Sigmoid colon (tissue), 7 donors: Measurements from ENCODE around the gene CCDC93. TPM values are rescaled to one million over a fixed set of nuclear protein-coding genes. Genes with fewer than 3 reads are reported as not detected.

ENCODE experiments used
- DNase-seq: peaks from one replicate; pipeline ENCODE4 v3.0.0-alpha.2; 2019
- H3K27ac ChIP-seq, 4 donors: fragments of 200-600 bp; sonication (generic); one replicate each; pipeline ENCODE4 v1.5.1; 2016 to 2019; ENCODE audit warnings: mild to moderate bottlenecking in 1 of 4
- H3K27me3 ChIP-seq, 3 donors: fragments of 200-600 bp; sonication (generic); one replicate each; pipeline ENCODE4 v1.5.1; 2019; ENCODE audit warnings: mild to moderate bottlenecking in 1 of 3
- H3K36me3 ChIP-seq, 4 donors: fragments of 200-600 bp; sonication (generic); one replicate each; pipeline ENCODE4 v1.5.1; 2016 to 2019
- H3K4me1 ChIP-seq, 4 donors: fragments of 200-600 bp; sonication (generic); one replicate each; pipeline ENCODE4 v1.5.1; 2017 to 2019
- H3K4me3 ChIP-seq, 4 donors: fragments of 200-600 bp; sonication (generic); one replicate each; pipeline ENCODE4 v1.5.1; 2017 to 2019; ENCODE audit warnings: mild to moderate bottlenecking in 2 of 4, moderate library complexity in 1 of 4
- H3K9me3 ChIP-seq, 4 donors: fragments of 200-600 bp in 3 of 4; sonication (generic) in 3 of 4; one replicate each; pipeline versions ENCODE4 v1.5.1 to v1.6.1; 2013 to 2019
- CTCF ChIP-seq, 4 experiments: fragments of 450-650 bp in 3 of 4; fragments of 200-600 bp in 1 of 4; IDR thresholded peaks; one replicate each; pipeline ENCODE4 v1.5.1; 2016 to 2019; ENCODE audit warnings: antibody characterized with exemption in 4 of 4, mild to moderate bottlenecking in 3 of 4, moderate library complexity in 2 of 4
- EP300 ChIP-seq, 4 donors: sonication (generic); formaldehyde crosslinking; IDR thresholded peaks; one replicate each; pipeline ENCODE4 v1.6.1; 2017; ENCODE audit warnings: antibody characterized with exemption in 4 of 4
- POLR2A ChIP-seq, 2 donors: fragments of 450-650 bp; IDR thresholded peaks; one replicate each; pipeline ENCODE4 v1.6.1; 2016; ENCODE audit warnings: antibody characterized with exemption in 2 of 2, mild to moderate bottlenecking in 2 of 2, moderate library complexity in 2 of 2
- POLR2AphosphoS5 ChIP-seq, 4 donors: sonication (generic); formaldehyde crosslinking; IDR thresholded peaks; one replicate each; pipeline ENCODE4 v1.6.1; 2017; ENCODE audit warnings: antibody characterized with exemption in 4 of 4
- WGBS, 2 donors: extraction: QIAGEN DNeasy Blood & Tissue Kit; methylation state at CpG; one replicate each; pipeline ENCODE4 v1.1.7; 2013; 5-methylcytosine and 5-hydroxymethylcytosine counted together
- intact Hi-C: fragments of 100-400 bp; cut with DNase I; formaldehyde crosslinking; loops from one replicate; pipeline ENCODE4 v1.15.1; 2023
- polyA plus RNA-seq, 3 donors: library from polyadenylated mRNA; stranded (reverse); fragments of 200-250 nt; gene quantifications; one replicate each; pipeline ENCODE4 v1.2.3, GENCODE V29; 2013
- total RNA-seq, 4 donors: library from RNA; depleted of rRNA; stranded (reverse); fragments of >200 nt; gene quantifications; one replicate each; pipeline ENCODE4 v1.1.0, GENCODE V29; 2016
- donor health status: healthy with polysubstance abuse.
- donor health status: Bipolar disorder and iron deficiency.
- donor health status: healthy.

Gene CCDC93
- total and polyA plus RNA-seq, 7 donors: 4.2 to 25.5 (median 12.5) TPM

GRCh38 chr2:117956036-117956796, 57.7 kb downstream of the CCDC93 start:
- TF ChIP-seq POLR2AphosphoS5 (IDR thresholded peaks at IDR 0.05): no peak
- no peak for TF ChIP-seq POLR2A (IDR thresholded peaks at IDR 0.05)
- no peak for TF ChIP-seq CTCF (IDR thresholded peaks at IDR 0.05)
- no peak for TF ChIP-seq EP300 (IDR thresholded peaks at IDR 0.05)
- no peaks in the 10 kb centered on the region for H3K9me3 ChIP-seq
- no peaks in the 10 kb centered on the region for H3K27me3 ChIP-seq
- peaks cover 0 to 4% (median 2%) of the 10 kb centered on the region in 4 donors for H3K4me1 ChIP-seq
- no peak overlapping the region for H3K4me3 ChIP-seq
- DNase-seq: no peak
- H3K27ac ChIP-seq: no peak overlapping the region
- peaks cover 19 to 95% (median 34%) of the 10 kb centered on the region in 4 donors for H3K36me3 ChIP-seq
- 79 to 89% methylated on average over 1 of the region's 1 CpG for WGBS, 2 donors
- intact Hi-C loops: no loop called here

- H3K4me3 ChIP-seq: no peak overlapping the region
- DNase-seq: no peak
- intact Hi-C loops: no loop called here
- H3K27ac ChIP-seq: no peak overlapping the region
- H3K9me3 ChIP-seq: no peaks in the 10 kb centered on the region
- no peaks in the 10 kb centered on the region for H3K27me3 ChIP-seq
- H3K4me1 ChIP-seq: no peaks in the 10 kb centered on the region
- TF ChIP-seq POLR2A (IDR thresholded peaks at IDR 0.05): no peak
- no peak for TF ChIP-seq POLR2AphosphoS5 (IDR thresholded peaks at IDR 0.05)
- no peak for TF ChIP-seq EP300 (IDR thresholded peaks at IDR 0.05)
- no peak for TF ChIP-seq CTCF (IDR thresholded peaks at IDR 0.05)
- H3K36me3 ChIP-seq: peaks cover 22 to 97% (median 45%) of the 10 kb centered on the region in 4 donors
Measured at GRCh38 chr2:117953231-117953630, 60.6 kb downstream of the CCDC93 start.

GRCh38 chr2:117952701-117953100, 61.2 kb downstream of the CCDC93 start:
- intact Hi-C loops: no loop called here
- Histone ChIP-seq H3K4me1 (no peaks in the 10 kb centered on the region), H3K4me3 (no peak overlapping the region), H3K27ac (no peak overlapping the region), H3K27me3 (no peaks in the 10 kb centered on the region), H3K9me3 (no peaks in the 10 kb centered on the region), H3K36me3 (peaks cover 18 to 97% (median 44%) of the 10 kb centered on the region in 4 donors)
- no peak for DNase-seq
- TF ChIP-seq CTCF (IDR thresholded peaks at IDR 0.05) (no peak), POLR2AphosphoS5 (IDR thresholded peaks at IDR 0.05) (no peak), POLR2A (IDR thresholded peaks at IDR 0.05) (no peak), EP300 (IDR thresholded peaks at IDR 0.05) (no peak)

- 88 to 92% methylated on average over 4 of the region's 4 CpGs for WGBS, 2 donors
- H3K27me3 ChIP-seq: no peaks in the 10 kb centered on the region
- H3K9me3 ChIP-seq: no peaks in the 10 kb centered on the region
- TF ChIP-seq POLR2A (IDR thresholded peaks at IDR 0.05): no peak
- no peak for TF ChIP-seq POLR2AphosphoS5 (IDR thresholded peaks at IDR 0.05)
- no peak for TF ChIP-seq EP300 (IDR thresholded peaks at IDR 0.05)
- TF ChIP-seq CTCF (IDR thresholded peaks at IDR 0.05): no peak
- H3K4me1 ChIP-seq: no peaks in the 10 kb centered on the region
- no peak overlapping the region for H3K27ac ChIP-seq
- peaks cover 15 to 96% (median 40%) of the 10 kb centered on the region in 4 donors for H3K36me3 ChIP-seq
- no peak overlapping the region for H3K4me3 ChIP-seq
- DNase-seq: no peak
- intact Hi-C loops: no loop called here
Measured at GRCh38 chr2:117952228-117952627, 61.6 kb downstream of the CCDC93 start.

GRCh38 chr2:117949806-117950205, 64.1 kb downstream of the CCDC93 start:
- H3K36me3 ChIP-seq: peaks cover 38 to 97% (median 56%) of the 10 kb centered on the region in 4 donors
- no peak for DNase-seq
- H3K4me3 ChIP-seq: no peak overlapping the region
- intact Hi-C loops: no loop called here
- H3K9me3 ChIP-seq: no peaks in the 10 kb centered on the region
- no peak for TF ChIP-seq POLR2AphosphoS5 (IDR thresholded peaks at IDR 0.05)
- no peak for TF ChIP-seq POLR2A (IDR thresholded peaks at IDR 0.05)
- no peak for TF ChIP-seq CTCF (IDR thresholded peaks at IDR 0.05)
- no peak for TF ChIP-seq EP300 (IDR thresholded peaks at IDR 0.05)
- H3K27ac ChIP-seq: no peak overlapping the region
- no peaks in the 10 kb centered on the region for H3K27me3 ChIP-seq
- 64 to 81% methylated on average over 5 of the region's 5 CpGs for WGBS, 2 donors
- H3K4me1 ChIP-seq: no peaks in the 10 kb centered on the region
